Measurements from ENCODE around the gene PTPRN2. TPM values are rescaled to one million over a fixed set of nuclear protein-coding genes. Genes with fewer than 3 reads are reported as not detected.

Gene PTPRN2
- total and polyA plus RNA-seq, 2 donors (not counting 3 experiments of a cell fraction or from before 2014, with no cell fraction given) = 0.62 to 0.88 TPM

- Histone ChIP-seq H3K36me3 (ENCODE audit: control insufficient read depth in 2 of 2, extremely low read depth in 1 of 2, insufficient read depth in 2 of 2, low read length in 2 of 2) (no peaks in the 10 kb centered on the region), H3K4me3 (replicated peaks in 1 of 3; ENCODE audit: insufficient read depth in 1 of 3, low read depth in 1 of 3, low read length in 3 of 3) (no peak overlapping the region), H3K4me1 (ENCODE audit: control insufficient read depth, extremely low read depth, insufficient read depth, low read length) (no peaks in the 10 kb centered on the region), H3K9me3 (replicated peaks; ENCODE audit: control insufficient read depth, insufficient read depth, low read length) (peaks cover 15% of the 10 kb centered on the region), H3K79me2 (ENCODE audit: control insufficient read depth, insufficient read depth, low read length) (no peaks in the 10 kb centered on the region), H3K4me2 (ENCODE audit: insufficient read depth, low read length) (no peak overlapping the region), H2AFZ (ENCODE audit: low read depth, low read length) (no peak overlapping the region), H3K27ac (ENCODE audit: insufficient read depth, low read depth, low read length) (no peak overlapping the region), H3K9me1 (replicated peaks; ENCODE audit: control insufficient read depth, extremely low read depth, insufficient read depth, low read length) (no peaks in the 10 kb centered on the region), H3K27me3 (ENCODE audit: control insufficient read depth in 2 of 2, insufficient read depth in 2 of 2, low read length in 2 of 2) (no peaks in the 10 kb centered on the region), H3K9ac (replicated peaks; ENCODE audit: extremely low read depth, insufficient read depth, low read length) (no peak overlapping the region), H4K20me1 (replicated peaks; ENCODE audit: control insufficient read depth, extremely low read depth, insufficient read depth, low read length) (no peaks in the 10 kb centered on the region)
- no peak for FAIRE-seq
- ChIA-PET POLR2A (no interaction called here), CTCF (no interaction called here)
- BruUV-seq (replicated peaks) = no TSS peak
- intact Hi-C loops (cut with micrococcal nuclease) (no loop called here), dilution Hi-C loops (cut with MboI; ENCODE audit: extremely low pct_ligation_motif_present, low sequenced_read_pairs) (no loop called here)
- DNase-seq (ENCODE audit: low read depth, low spot score) = no peak
- TF ChIP-seq EZH2 (IDR thresholded peaks at IDR 0.05; ENCODE audit: borderline replicate concordance, low read depth, low read length, severe bottlenecking) (no peak), CTCF (IDR thresholded peaks at IDR 0.05; ENCODE audit: extremely low read depth in 1 of 2, insufficient read depth in 1 of 2, low read depth in 1 of 2, low read length in 2 of 2) (no peak), MYC (IDR thresholded peaks at IDR 0.05; ENCODE audit: low read depth, low read length) (no peak), JUN (IDR thresholded peaks at IDR 0.05; ENCODE audit: borderline replicate concordance, insufficient read depth, insufficient read length, low read depth) (no peak), POLR2AphosphoS5 (IDR thresholded peaks at IDR 0.05; ENCODE audit: insufficient read depth, low read depth, low read length) (no peak), FOS (IDR thresholded peaks at IDR 0.05; ENCODE audit: borderline replicate concordance, insufficient read depth, low read length) (no peak), MAX (IDR thresholded peaks at IDR 0.05; ENCODE audit: insufficient read depth, insufficient read length) (no peak), GATA2 (IDR thresholded peaks at IDR 0.05; ENCODE audit: insufficient read depth, insufficient read length, low read depth, low read length) (no peak), POLR2A (IDR thresholded peaks at IDR 0.05; ENCODE audit: low read depth, low read length) (no peak)
These were observed 327.8 kb downstream of the PTPRN2 start for GRCh38 chr7:158259671-158260418.

All from endothelial cell of umbilical vein (primary cell).